Transverse colon (tissue), 4 donors: ENCODE data around the gene ATRX.
"Not testable (repeated sequence)": the region's sequence is repeated elsewhere in the genome, so short reads cannot be mapped to it uniquely, and the experiment has no call there.

ENCODE experiments used
- CTCF ChIP-seq, 5 experiments: fragments of 200-600 bp in 3 of 5; fragments of 450-650 bp in 2 of 5; sonication (generic) in 3 of 5; IDR thresholded peaks; 1 replicate in 2 of 5; 2 replicates in 3 of 5; pipeline ENCODE4 v1.5.1; 2016 to 2017; ENCODE audit warnings: antibody characterized with exemption in 5 of 5, inconsistent platforms in 3 of 5, mild to moderate bottlenecking in 2 of 5, moderate library complexity in 1 of 5
- EP300 ChIP-seq: sonication (generic); formaldehyde crosslinking; IDR thresholded peaks from one replicate; pipeline ENCODE4 v1.6.1; 2017; ENCODE audit warnings: antibody characterized with exemption, low read depth
- POLR2A ChIP-seq: fragments of 450-650 bp; IDR thresholded peaks from one replicate; pipeline ENCODE4 v1.6.1; 2016; ENCODE audit warnings: antibody characterized with exemption, mild to moderate bottlenecking, moderate library complexity
- POLR2AphosphoS5 ChIP-seq, 3 donors: sonication (generic); formaldehyde crosslinking; IDR thresholded peaks; one replicate each; pipeline ENCODE4 v1.6.1; 2016; ENCODE audit warnings: antibody characterized with exemption in 3 of 3

DNA sequence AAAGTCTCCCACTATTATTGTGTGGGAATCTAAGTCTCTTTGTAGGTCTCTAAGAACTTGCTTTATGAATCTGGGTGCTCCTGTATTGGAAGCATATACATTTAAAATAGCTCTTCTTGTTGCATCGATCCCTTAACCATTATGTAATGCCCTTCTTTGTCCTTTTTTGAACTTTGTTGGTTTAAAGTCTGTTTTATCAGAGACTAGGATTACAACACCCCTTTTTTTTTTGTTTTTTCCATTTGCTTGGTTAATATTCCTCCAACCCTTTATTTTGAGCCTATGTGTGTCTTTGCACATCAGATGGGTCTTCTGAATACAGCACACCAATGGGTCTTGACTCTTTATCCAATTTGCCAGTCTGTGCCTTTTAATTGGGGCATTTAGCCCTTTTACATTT, 32.1 kb downstream of the ATRX start:
- not testable (repeated sequence) for TF ChIP-seq POLR2A; CTCF (IDR thresholded peaks at IDR 0.05); POLR2AphosphoS5 (IDR thresholded peaks at IDR 0.05); EP300
